ENCODE measurements around the gene LPP. TPM values are rescaled to one million over a fixed set of nuclear protein-coding genes. Genes with fewer than 3 reads are reported as not detected.

Gene LPP
- total and polyA plus RNA-seq, 2 donors (not counting 1 experiment from before 2014, with no cell fraction given), result 7.6 to 81.7 TPM

GRCh38 chr3:188469228-188469885 lies 315.4 kb downstream of the LPP start:
- Histone ChIP-seq H2AFZ (ENCODE audit: insufficient read depth, low read depth, low read length, poor library complexity, severe bottlenecking) (no peak overlapping the region), H3K27me3 (replicated peaks in 1 of 4; ENCODE audit: control extremely low read depth in 1 of 4, control insufficient read depth in 3 of 4, insufficient read depth in 4 of 4, low read length in 3 of 4) (no peaks in the 10 kb centered on the region), H3K27ac (ENCODE audit: low read length in 2 of 2) (no peak overlapping the region), H3K79me2 (ENCODE audit: control insufficient read depth, insufficient read depth, low read length) (no peaks in the 10 kb centered on the region), H3K9ac (ENCODE audit: low read length) (no peak overlapping the region), H3K4me2 (replicated peaks; ENCODE audit: low read depth, low read length, poor library complexity, severe bottlenecking) (no peak overlapping the region), H4K20me1 (ENCODE audit: control insufficient read depth, insufficient read depth, low read length, poor library complexity, severe bottlenecking) (no peaks in the 10 kb centered on the region), H3K9me3 (ENCODE audit: control extremely low read depth in 1 of 3, control insufficient read depth in 2 of 3, insufficient read depth in 1 of 3, low read length in 2 of 3) (no peaks in the 10 kb centered on the region), H3K36me3 (replicated peaks in 1 of 2; ENCODE audit: control extremely low read depth in 1 of 2, control insufficient read depth in 1 of 2, extremely low read depth in 1 of 2, insufficient read depth in 2 of 2, low read length in 1 of 2) (no peaks in the 10 kb centered on the region), H3K4me3 (ENCODE audit: control extremely low read depth in 1 of 5, extremely low read depth in 1 of 5, insufficient read depth in 1 of 5, low read depth in 2 of 5, low read length in 4 of 5) (no peak overlapping the region), H3K4me1 (ENCODE audit: control insufficient read depth in 2 of 2, insufficient read depth in 2 of 2, low read length in 2 of 2) (peaks cover 0 to 12% of the 10 kb centered on the region in 2 donors)
- ATAC-seq (ENCODE audit: low read depth), result no peak
- 100% methylated on average over 1 of the region's 10 CpGs for WGBS (ENCODE audit: insufficient coverage)
- Mint-ChIP-seq H3K27ac (no peak overlapping the region), H3K9me3 (ENCODE audit: insufficient read depth) (peaks cover 2% of the 10 kb centered on the region), H3K27me3 (no peaks in the 10 kb centered on the region), H3K4me3 (no peak overlapping the region), H3K4me1 (peaks cover 33% of the 10 kb centered on the region)
- DNase-seq, result no peak
- ChIA-PET CTCF (interaction anchor here (1.6 to 1.7 kb wide), 2 partner anchors 79 to 729 kb away, joined by 3 to 4 read pairs; no protein-coding TSS in a partner anchor), POLR2A (no interaction called here)
- intact Hi-C loops (cut with micrococcal nuclease), result no loop called here
- TF ChIP-seq CTCF (IDR thresholded peaks at IDR 0.05), result no peak

- H3K27me3 ChIP-seq (replicated peaks in 1 of 4; ENCODE audit: control extremely low read depth in 1 of 4, control insufficient read depth in 3 of 4, insufficient read depth in 4 of 4, low read length in 3 of 4), result no peaks in the 10 kb centered on the region
- ATAC-seq (ENCODE audit: low read depth), result no peak
- POLR2A ChIA-PET, result interaction anchor here (0.7 kb wide), 1 partner anchor 21 kb away, joined by 4 read pairs; no protein-coding TSS in a partner anchor
- no peak for TF ChIP-seq EZH2 (IDR thresholded peaks at IDR 0.05; ENCODE audit: borderline replicate concordance, insufficient read depth, low read depth, low read length, poor library complexity, severe bottlenecking)
- TF ChIP-seq CTCF (IDR thresholded peaks at IDR 0.05), result no peak
- Mint-ChIP-seq H3K27me3 (no peaks in the 10 kb centered on the region), H3K4me3 (no peak overlapping the region), H3K27ac (no peak overlapping the region), H3K9me3 (ENCODE audit: insufficient read depth) (peaks cover 2% of the 10 kb centered on the region), H3K4me1 (peaks cover 35% of the 10 kb centered on the region)
- intact Hi-C loops (cut with micrococcal nuclease), result no loop called here
- H3K4me2 ChIP-seq (replicated peaks; ENCODE audit: low read depth, low read length, poor library complexity, severe bottlenecking), result no peak overlapping the region
- no CpG with 5 or more reads among the region's 4 CpGs for WGBS (ENCODE audit: insufficient coverage)
- H3K9me3 ChIP-seq (ENCODE audit: control extremely low read depth in 1 of 3, control insufficient read depth in 2 of 3, insufficient read depth in 1 of 3, low read length in 2 of 3), result no peaks in the 10 kb centered on the region
- no peak overlapping the region for H2AFZ ChIP-seq (ENCODE audit: insufficient read depth, low read depth, low read length, poor library complexity, severe bottlenecking)
- no peaks in the 10 kb centered on the region for H3K79me2 ChIP-seq (ENCODE audit: control insufficient read depth, insufficient read depth, low read length)
- CTCF ChIA-PET, result interaction anchor here (1.2 to 2.0 kb wide), 3 partner anchors 723 to 731 kb away, joined by 3 to 6 read pairs (median 5); no protein-coding TSS in a partner anchor
- no peak overlapping the region for H3K9ac ChIP-seq (ENCODE audit: low read length)
- peaks cover 0 to 12% of the 10 kb centered on the region in 2 donors for H3K4me1 ChIP-seq (ENCODE audit: control insufficient read depth in 2 of 2, insufficient read depth in 2 of 2, low read length in 2 of 2)
- DNase-seq, result no peak
- no peaks in the 10 kb centered on the region for H3K36me3 ChIP-seq (replicated peaks in 1 of 2; ENCODE audit: control extremely low read depth in 1 of 2, control insufficient read depth in 1 of 2, extremely low read depth in 1 of 2, insufficient read depth in 2 of 2, low read length in 1 of 2)
- no peak overlapping the region for H3K4me3 ChIP-seq (ENCODE audit: control extremely low read depth in 1 of 5, extremely low read depth in 1 of 5, insufficient read depth in 1 of 5, low read depth in 2 of 5, low read length in 4 of 5)
- H4K20me1 ChIP-seq (ENCODE audit: control insufficient read depth, insufficient read depth, low read length, poor library complexity, severe bottlenecking), result no peaks in the 10 kb centered on the region
- H3K27ac ChIP-seq (ENCODE audit: low read length in 2 of 2), result no peak overlapping the region
These were observed 316.7 kb downstream of the LPP start for GRCh38 chr3:188470508-188471130.
